T-helper 2 cell treated with Interferon-gamma antibody and Interleukin-4, amounts not matched to agents 5 μg/mL and 100 μg/mL, for 36 hours (primary cell): ENCODE data around the gene ITGB3.
A peak's percentile ranks its signal among the peaks of the same experiment; 100 is the strongest.

Source experiments
- DNase-seq: peaks from one replicate; pipeline ENCODE4 v3.0.0; 2021; ENCODE audit warnings: low spot score
- H3K27ac Mint-ChIP-seq: one replicate; pipeline ENCODE4 v1.8.0; 2021; ENCODE audit warnings: mild to moderate bottlenecking, mixed read lengths
- H3K27me3 Mint-ChIP-seq: one replicate; pipeline ENCODE4 v1.8.0; 2021; ENCODE audit warnings: low read depth, mixed read lengths
- H3K36me3 Mint-ChIP-seq: one replicate; pipeline ENCODE4 v1.8.0; 2021; ENCODE audit warnings: low read depth, mixed read lengths
- H3K4me1 Mint-ChIP-seq: one replicate; pipeline ENCODE4 v1.8.0; 2021; ENCODE audit warnings: low read depth, mixed read lengths
- H3K4me3 Mint-ChIP-seq: one replicate; pipeline ENCODE4 v1.8.0; 2022; ENCODE audit warnings: mild to moderate bottlenecking, moderate library complexity, mixed read lengths
- H3K9me3 Mint-ChIP-seq: one replicate; pipeline ENCODE4 v1.8.0; 2021; ENCODE audit warnings: mixed read lengths

The ITGB3 gene

DNA sequence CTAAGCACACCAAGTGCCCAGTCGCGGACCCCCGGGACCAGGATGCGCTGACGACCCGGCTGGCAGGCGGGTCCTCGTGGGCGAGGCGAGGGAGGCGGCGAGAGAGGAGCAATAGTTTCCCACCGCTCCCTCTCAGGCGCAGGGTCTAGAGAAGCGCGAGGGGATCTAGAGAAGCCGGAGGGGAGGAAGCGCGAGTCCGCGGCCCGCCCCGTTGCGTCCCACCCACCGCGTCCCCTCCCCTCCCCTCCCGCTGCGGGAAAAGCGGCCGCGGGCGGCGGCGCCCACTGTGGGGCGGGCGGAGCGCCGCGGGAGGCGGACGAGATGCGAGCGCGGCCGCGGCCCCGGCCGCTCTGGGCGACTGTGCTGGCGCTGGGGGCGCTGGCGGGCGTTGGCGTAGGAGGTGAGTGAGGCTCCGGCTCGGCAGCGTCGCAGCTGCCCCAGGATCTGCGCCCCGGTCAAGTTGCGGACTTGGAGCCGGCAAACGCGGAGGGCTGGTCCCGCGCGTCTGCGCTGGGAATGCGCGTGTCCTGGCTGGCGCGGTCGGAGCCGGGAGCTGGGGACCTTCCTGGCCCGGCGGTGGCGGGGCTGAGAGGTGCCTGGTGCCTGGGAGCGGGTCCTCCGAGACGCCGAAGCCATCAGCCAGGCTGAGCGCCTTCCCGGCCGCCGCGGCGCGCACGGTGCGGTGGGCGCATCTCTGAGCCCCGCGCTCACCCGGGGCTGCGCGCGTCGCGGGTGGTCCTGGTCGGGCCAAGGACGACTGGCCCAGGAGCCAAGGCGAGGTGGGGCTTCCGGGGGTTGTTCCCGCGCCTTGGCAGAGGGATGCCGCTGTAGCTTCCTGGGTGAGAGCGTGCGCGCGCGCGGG is at the start of gene ITGB3:
Gene ITGB3, plus strand, starts transcription at position 287 of the 862 bp plus-strand sequence. Its CDS starts 35 bp downstream, at position 322.
- Mint-ChIP-seq H3K27ac (no peak within 1 kb of the TSS), H3K9me3 (no peaks in the 10 kb centered on the region), H3K36me3 (peaks cover 3% of the 10 kb centered on the region), H3K4me1 (peaks cover 30% of the 10 kb centered on the region), H3K27me3 (peaks cover 70% of the 10 kb centered on the region), H3K4me3 (peak within 1 kb of the TSS; percentile 93)
- DNase-seq = peak; percentile 58

DNA sequence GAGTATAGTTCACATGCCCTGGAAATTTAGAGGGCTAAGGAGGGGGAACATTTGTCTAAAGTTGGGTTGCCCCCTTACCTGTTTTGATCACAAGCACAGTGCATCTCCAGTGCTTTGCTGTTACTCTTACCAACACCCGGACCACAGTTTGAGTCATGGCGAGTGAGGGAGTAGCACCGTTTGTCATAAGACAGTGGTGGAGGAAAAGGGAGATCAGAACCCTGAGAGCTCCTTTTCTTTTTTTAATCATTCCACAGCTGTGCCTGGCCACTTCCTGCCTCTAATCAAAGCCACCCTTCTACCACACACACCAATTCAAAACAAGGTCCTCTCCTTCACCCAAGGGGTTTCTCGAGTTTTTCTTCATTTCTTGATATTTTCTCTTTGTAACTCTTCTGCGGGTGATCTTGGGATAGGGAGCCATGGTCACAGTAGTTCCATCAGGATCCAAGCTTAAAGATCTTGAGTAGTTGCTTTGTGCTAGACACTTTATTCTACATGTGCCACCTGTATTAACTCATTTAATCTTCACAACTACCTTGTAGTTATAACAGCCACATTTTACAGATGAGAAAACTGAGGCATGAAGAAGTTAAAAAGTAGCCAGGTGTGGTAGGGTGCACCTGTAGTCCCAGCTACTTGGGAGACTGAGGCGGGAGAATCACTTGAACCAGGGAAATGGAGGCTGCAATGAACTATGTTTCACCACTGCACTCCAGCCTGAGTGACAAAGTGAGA is 49.5 kb upstream of the ITGB3 start:
- Mint-ChIP-seq H3K4me1 (peaks cover 51% of the 10 kb centered on the region), H3K36me3 (no peaks in the 10 kb centered on the region), H3K27me3 (no peaks in the 10 kb centered on the region), H3K4me3 (peak overlapping the region; percentile 73), H3K27ac (peak overlapping the region; percentile 91), H3K9me3 (no peaks in the 10 kb centered on the region)
- peak; percentile 68 for DNase-seq

DNA sequence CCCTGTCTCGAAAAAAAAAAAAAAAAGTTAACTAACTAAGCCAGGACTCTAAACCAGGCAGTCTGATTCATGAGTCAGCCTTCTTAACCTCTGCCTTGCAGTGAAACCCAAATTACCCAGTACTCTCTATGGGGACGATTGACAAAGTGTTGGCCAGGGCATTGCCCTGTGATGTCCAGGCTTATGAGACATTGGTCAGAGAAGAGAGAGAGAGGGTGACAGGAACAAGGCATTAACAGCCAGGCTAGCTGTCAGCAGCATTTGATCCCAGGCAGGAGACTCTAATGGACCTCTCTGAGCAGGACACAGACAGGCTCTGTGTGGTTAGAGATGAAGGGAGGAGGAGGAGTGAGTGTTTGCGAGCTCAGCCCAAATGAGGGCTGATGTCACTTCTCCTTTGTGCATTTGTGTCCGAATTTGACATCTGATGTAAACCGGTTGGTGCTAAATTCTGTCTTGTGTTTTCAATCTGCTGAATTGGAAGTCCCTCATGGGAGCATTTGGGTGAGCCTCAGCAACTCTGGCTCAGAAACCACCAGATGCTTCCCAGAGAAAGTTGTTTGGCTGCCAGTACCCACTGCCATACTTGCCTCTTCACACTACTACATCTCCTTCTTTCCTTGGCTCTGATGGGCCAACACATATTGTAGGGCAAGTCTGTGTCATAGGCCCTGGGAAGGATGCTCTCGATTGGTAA is 48.8 kb upstream of the ITGB3 start:
- Mint-ChIP-seq H3K4me3 (peak overlapping the region; percentile 73), H3K27me3 (no peaks in the 10 kb centered on the region), H3K36me3 (no peaks in the 10 kb centered on the region), H3K9me3 (no peaks in the 10 kb centered on the region), H3K27ac (peak overlapping the region; percentile 91), H3K4me1 (peaks cover 49% of the 10 kb centered on the region)
- peak; percentile 45 for DNase-seq

DNA sequence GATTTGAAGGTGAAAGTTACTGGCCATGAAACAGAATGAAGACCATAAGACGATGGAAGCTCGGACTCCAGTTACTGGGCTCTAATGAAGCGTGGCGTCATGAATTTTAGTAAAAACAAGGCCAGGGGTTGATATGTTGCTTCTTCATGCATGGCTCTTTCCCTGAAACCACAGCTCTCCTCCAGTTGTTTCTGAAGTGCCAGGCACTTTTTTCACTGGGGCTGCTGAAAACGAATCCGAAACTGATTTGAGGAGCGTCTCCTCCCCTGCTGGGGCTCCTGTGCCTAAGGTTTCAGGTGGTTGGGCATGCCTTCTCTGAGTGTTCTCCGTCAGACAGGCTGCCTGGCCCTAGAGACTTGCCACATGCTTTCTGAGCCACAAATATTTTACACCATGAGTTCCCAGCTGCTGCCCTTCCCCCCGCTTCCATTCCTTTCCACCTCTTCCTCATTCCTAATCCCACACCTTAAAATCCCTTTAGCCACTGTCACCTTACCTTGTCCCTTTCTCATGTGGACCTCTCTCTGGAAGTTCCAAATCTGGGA is 48.1 kb upstream of the ITGB3 start:
- Mint-ChIP-seq H3K36me3 (no peaks in the 10 kb centered on the region), H3K9me3 (no peaks in the 10 kb centered on the region), H3K4me1 (peaks cover 43% of the 10 kb centered on the region), H3K27me3 (no peaks in the 10 kb centered on the region), H3K27ac (peak overlapping the region; percentile 91), H3K4me3 (peak overlapping the region; percentile 73)
- DNase-seq = peak; percentile 65

DNA sequence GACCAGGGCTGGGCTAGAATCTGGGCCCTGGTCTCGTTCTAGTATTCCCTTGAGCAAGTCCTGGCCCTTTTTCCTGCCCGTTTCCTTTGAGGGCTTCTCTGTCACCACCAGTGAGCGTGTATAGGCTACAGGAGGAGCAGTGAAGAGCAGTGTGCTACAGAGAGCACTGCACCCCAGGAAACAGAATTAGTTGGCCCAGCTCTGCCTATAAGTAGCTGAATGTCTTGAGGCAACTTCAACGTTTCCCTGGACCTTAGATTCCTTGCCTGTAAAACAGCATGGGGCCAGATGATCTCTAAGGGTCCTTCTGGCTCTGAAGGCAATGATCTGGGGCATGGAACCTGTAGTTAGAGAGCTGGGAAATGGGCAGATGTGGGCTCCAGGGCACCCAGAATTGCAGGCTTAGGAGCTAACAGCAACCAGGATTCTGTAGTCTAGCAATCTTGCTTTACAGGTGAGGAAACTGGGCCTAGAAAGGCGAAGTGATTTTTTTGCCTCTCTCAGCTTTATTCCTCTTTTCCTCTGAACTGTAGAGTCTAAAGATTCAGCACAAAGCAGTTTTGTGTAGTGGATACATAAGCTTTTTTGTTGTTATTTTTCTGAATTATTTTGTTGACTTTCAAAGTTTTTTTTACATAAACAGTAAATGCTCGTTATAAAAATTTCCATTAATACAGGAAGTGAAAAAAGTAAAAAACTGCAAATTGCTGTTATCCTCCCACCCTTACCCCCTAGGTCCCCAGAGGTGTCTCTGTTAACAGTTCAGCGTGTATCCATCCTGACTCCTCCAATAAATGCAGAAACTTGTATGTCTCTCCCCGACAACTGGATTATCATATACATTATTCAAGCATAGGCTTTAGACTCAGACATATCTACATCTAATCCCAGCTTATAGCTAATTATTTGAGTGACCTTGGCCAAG is 46.2 kb upstream of the ITGB3 start:
- H3K36me3 Mint-ChIP-seq = no peaks in the 10 kb centered on the region
- H3K9me3 Mint-ChIP-seq = no peaks in the 10 kb centered on the region
- H3K4me3 Mint-ChIP-seq = no peak overlapping the region
- H3K4me1 Mint-ChIP-seq = peaks cover 41% of the 10 kb centered on the region
- no peak for DNase-seq
- peak overlapping the region; percentile 18 for H3K27ac Mint-ChIP-seq
- H3K27me3 Mint-ChIP-seq = peaks cover 6% of the 10 kb centered on the region

DNA sequence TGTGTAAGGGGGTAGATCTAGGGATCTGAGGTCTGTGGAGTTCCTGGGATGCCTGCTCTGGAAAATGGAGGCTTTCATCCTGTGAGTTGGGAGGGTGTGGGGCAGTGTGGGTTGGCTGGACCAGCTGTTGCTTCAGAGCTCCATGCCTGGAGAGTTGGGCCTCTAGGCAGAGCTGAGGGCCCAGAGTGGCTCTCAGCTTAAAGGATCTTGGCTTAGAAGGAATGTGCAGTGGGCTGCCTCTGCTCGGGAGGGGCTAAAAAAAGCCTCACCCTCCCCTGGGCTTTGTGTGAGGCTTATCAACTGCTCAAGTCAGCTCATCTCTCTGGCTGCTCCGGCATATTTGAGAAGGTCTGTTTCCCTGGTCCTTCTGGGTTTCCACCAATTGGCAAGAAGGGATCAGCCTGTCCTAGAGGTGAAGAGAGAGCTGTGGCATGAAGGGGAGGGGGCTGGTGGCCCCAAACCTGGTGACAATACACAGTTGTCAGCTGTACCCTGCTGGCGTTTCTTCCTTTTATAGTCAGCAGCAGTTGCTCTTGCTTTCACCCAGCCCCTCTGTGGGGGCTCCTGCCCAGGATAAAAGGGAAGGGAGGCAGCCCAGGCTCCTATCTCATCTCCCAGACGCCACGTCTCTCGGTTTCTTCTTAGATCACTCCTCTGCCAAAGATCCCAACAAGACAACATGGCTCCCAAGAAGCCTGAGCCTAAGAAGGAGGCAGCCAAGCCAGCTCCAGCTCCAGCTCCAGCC is 44.7 kb upstream of the ITGB3 start, which contains the start of gene MYL4:
Gene MYL4, plus strand, starts transcription at position 605 of the 745 bp plus-strand sequence. Its CDS starts 75 bp downstream, at position 680.
- Mint-ChIP-seq H3K36me3 (no peaks in the 10 kb centered on the region), H3K4me3 (no peak within 1 kb of the TSS), H3K27me3 (peaks cover 17% of the 10 kb centered on the region), H3K4me1 (peaks cover 32% of the 10 kb centered on the region), H3K27ac (no peak within 1 kb of the TSS), H3K9me3 (no peaks in the 10 kb centered on the region)
- DNase-seq = no peak

DNA sequence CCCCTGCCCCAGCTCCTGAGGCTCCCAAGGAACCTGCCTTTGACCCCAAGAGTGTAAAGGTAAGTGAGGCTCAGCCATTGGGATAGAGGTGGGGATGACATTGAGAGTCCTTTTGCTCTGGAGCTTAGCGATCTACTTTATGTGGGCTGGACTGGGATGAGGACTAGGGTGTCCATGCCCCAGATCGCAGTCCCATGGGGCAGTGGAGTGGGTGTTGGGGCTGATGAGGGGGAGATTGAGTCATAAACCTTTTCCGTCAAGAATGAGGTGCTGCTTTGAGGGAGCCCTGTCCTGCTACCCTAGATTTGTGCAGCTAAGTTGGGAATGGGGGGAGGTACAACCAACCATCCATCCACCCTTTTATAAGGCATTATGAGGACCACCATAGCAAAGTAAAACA is 44.1 kb upstream of the ITGB3 start:
- H3K27ac Mint-ChIP-seq = no peak overlapping the region
- no peaks in the 10 kb centered on the region for H3K36me3 Mint-ChIP-seq
- H3K4me3 Mint-ChIP-seq = no peak overlapping the region
- peaks cover 20% of the 10 kb centered on the region for H3K27me3 Mint-ChIP-seq
- H3K4me1 Mint-ChIP-seq = peaks cover 27% of the 10 kb centered on the region
- no peak for DNase-seq
- no peaks in the 10 kb centered on the region for H3K9me3 Mint-ChIP-seq

DNA sequence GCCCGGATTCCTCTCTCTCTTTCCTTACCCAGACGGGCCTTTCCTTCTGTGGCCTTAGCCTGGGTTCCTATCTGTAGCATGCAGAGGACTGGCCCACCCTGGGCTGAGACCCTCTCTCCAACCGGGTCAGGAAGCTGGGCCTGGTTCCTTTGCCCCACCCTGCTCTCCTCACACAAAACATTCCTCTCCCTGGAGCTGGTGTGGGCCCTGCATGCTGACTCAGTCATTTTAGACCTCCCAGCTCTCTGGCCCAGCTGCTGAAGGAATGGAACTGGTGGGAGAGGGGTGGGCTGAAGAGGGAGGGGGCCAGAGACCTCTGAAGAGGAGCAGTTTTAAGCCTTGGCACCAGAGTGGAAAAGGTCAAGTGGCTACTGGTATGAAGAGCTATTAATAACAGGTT is 43.5 kb upstream of the ITGB3 start:
- H3K4me1 Mint-ChIP-seq = peaks cover 20% of the 10 kb centered on the region

DNA sequence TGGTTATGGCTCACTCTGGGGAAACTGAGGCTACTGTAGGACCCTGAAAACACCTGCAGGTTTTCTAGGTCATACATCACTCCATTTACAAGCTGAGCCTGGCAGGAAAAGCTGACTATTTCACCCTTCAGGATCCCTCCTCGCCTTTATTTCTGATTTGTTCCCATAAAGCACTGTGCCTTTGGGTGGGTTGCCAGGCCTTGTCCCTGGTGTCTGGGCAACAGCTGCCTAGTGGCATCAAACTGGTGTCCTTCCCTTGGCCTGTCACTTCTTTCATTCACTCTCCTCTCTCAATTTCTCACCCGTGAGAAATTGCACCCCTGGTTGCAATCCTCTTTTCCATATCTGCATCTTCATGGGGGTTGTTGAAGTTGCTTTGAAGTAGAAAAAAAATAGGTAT is 42.8 kb upstream of the ITGB3 start:
- Mint-ChIP-seq H3K9me3 (no peaks in the 10 kb centered on the region), H3K27me3 (peaks cover 23% of the 10 kb centered on the region), H3K36me3 (no peaks in the 10 kb centered on the region), H3K27ac (no peak overlapping the region), H3K4me3 (no peak overlapping the region), H3K4me1 (peaks cover 14% of the 10 kb centered on the region)
- no peak for DNase-seq

More for the DNA sequence above, 43.5 kb upstream of the ITGB3 start:
- Mint-ChIP-seq H3K27me3 (peaks cover 20% of the 10 kb centered on the region), H3K27ac (no peak overlapping the region), H3K9me3 (no peaks in the 10 kb centered on the region), H3K4me3 (no peak overlapping the region), H3K36me3 (no peaks in the 10 kb centered on the region)
- DNase-seq = no peak

DNA sequence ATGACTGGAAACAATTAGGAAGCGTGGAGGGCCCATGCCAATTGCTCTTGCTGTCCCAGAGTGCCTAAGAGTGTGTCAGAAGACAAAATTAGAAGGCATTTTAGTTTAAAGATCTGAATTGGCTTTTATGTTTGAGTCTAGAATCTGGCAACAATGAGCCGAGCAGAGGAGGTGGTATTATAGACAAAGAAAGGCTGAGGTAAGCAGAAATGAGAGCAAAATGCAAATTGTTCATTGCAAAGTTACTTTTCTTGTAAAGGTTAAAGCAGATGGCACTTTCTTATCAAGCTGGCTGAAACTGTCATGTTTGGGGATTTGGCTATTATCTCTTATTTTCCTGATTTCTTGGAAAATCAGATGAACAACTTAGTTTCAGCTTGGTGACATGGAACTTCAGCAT is 41.2 kb upstream of the ITGB3 start:
- Mint-ChIP-seq H3K27me3 (peaks cover 23% of the 10 kb centered on the region), H3K4me1 (peaks cover 8% of the 10 kb centered on the region), H3K4me3 (no peak overlapping the region), H3K36me3 (no peaks in the 10 kb centered on the region), H3K27ac (no peak overlapping the region), H3K9me3 (no peaks in the 10 kb centered on the region)
- DNase-seq = no peak

DNA sequence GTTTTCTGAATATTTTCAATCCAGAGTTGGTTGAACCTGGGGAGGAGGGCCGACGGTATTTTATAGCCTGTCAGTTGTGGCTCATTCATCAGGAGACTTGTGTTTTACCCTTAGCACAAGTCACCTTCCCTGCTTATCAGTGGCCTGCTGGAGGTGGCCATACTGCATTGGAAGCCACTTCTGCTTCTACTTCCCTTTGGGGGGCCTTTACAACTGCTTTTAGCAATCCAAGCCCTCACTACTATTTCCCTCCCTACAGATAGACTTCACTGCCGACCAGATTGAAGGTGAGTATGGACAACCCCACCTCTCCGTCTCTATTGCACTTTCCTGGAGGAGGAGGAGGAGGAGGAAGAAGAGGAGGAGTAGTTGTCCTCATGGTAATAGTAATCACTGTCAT is 40.1 kb upstream of the ITGB3 start:
- H3K4me3 Mint-ChIP-seq = no peak overlapping the region
- no peaks in the 10 kb centered on the region for H3K9me3 Mint-ChIP-seq
- H3K4me1 Mint-ChIP-seq = peaks cover 9% of the 10 kb centered on the region
- DNase-seq = no peak
- peaks cover 23% of the 10 kb centered on the region for H3K27me3 Mint-ChIP-seq
- no peak overlapping the region for H3K27ac Mint-ChIP-seq
- no peaks in the 10 kb centered on the region for H3K36me3 Mint-ChIP-seq

DNA sequence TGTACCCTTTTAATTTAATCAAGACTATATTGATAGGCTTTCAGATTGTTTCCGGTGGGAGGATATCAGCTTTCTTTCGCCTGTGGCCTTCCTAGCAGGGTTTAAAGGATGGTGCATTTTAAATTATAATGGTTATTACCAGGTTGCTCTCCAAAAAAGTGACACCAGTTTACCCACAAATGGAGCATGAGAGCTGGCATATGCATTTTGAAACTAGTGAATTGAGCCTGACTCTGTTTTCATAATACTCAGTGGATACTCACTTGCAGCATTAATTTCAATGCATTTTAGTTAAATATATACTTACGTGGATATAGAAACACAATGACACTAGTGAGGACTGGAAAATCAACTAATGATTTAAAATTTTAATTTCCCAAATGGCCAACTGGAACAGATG is 38.7 kb upstream of the ITGB3 start:
- Mint-ChIP-seq H3K27ac (no peak overlapping the region), H3K36me3 (no peaks in the 10 kb centered on the region), H3K4me3 (no peak overlapping the region), H3K9me3 (no peaks in the 10 kb centered on the region), H3K4me1 (peaks cover 17% of the 10 kb centered on the region), H3K27me3 (peaks cover 23% of the 10 kb centered on the region)
- no peak for DNase-seq
